Prostate gland (tissue), 2 donors: ENCODE measurements around the gene ENOPH1. TPM values are rescaled to one million over a fixed set of nuclear protein-coding genes. Genes with fewer than 3 reads are reported as not detected.

Experiments
- DNase-seq: peaks from one replicate; pipeline ENCODE4 v3.0.0-alpha.2; 2019; ENCODE audit warnings: low spot score
- H3K27ac ChIP-seq, 2 donors: fragments of 200-600 bp; sonication (generic); 2 replicates each; pipeline ENCODE4 v1.5.1; 2017 to 2019
- H3K27me3 ChIP-seq: fragments of 200-600 bp; sonication (generic); replicated peaks from 2 replicates; pipeline ENCODE4 v1.5.1; 2019; ENCODE audit not compliant: insufficient read depth
- H3K36me3 ChIP-seq, 2 donors: fragments of 200-600 bp; sonication (generic); 1 replicate in 1 of 2; 2 replicates in 1 of 2; pipeline versions ENCODE4 v1.5.1 to v1.8.1; 2017 to 2019
- H3K4me1 ChIP-seq: fragments of 200-600 bp; sonication (generic); replicated peaks from 2 replicates; pipeline ENCODE4 v1.5.1; 2019
- H3K4me3 ChIP-seq, 2 donors: fragments of 200-600 bp; sonication (generic); 2 replicates each; pipeline ENCODE4 v1.5.1; 2017 to 2019
- H3K9me3 ChIP-seq: fragments of 200-600 bp; sonication (generic); 2 replicates; pipeline ENCODE4 v1.5.1; 2017
- CTCF ChIP-seq, 4 experiments: fragments of 200-600 bp in 2 of 4; fragments of 450-650 bp in 2 of 4; sonication (generic) in 2 of 4; IDR thresholded peaks; 1 replicate in 3 of 4; 2 replicates in 1 of 4; pipeline ENCODE4 v1.5.1; 2016 to 2019; ENCODE audit warnings: antibody characterized with exemption in 4 of 4, mild to moderate bottlenecking in 2 of 4, moderate library complexity in 2 of 4
- POLR2A ChIP-seq: fragments of 450-650 bp; IDR thresholded peaks from one replicate; pipeline ENCODE4 v1.6.1; 2016; ENCODE audit warnings: antibody characterized with exemption, mild to moderate bottlenecking
- POLR2AphosphoS5 ChIP-seq: sonication (generic); formaldehyde crosslinking; IDR thresholded peaks from one replicate; pipeline ENCODE4 v1.6.1; 2017; ENCODE audit warnings: antibody characterized with exemption
- WGBS: methylation state at CpG from one replicate; pipeline ENCODE4 v1.1.5; 2018; 5-methylcytosine and 5-hydroxymethylcytosine counted together
- intact Hi-C: fragments of 100-400 bp; cut with DNase I; formaldehyde crosslinking; loops from one replicate; pipeline ENCODE4 v1.14.2; 2022
- total RNA-seq, 2 donors: library from RNA; depleted of rRNA; stranded (reverse); fragments of >200 nt; gene quantifications; one replicate each; pipeline ENCODE4 v1.1.0, GENCODE V29; 2016

ENOPH1 gene
- total RNA-seq, 2 donors from 2014 or later, result 28.7 to 38.1 TPM

- TF ChIP-seq POLR2A (no peak), CTCF (IDR thresholded peaks at IDR 0.05) (no peak), POLR2AphosphoS5 (no peak)
- intact Hi-C loops, result no loop called here
- no peaks in the 10 kb centered on the region for H3K27me3 ChIP-seq
- WGBS, result 51% methylated on average over 1 of the region's 1 CpG
- H3K4me3 ChIP-seq, result no peak overlapping the region
- H3K27ac ChIP-seq, result no peak overlapping the region
- H3K9me3 ChIP-seq, result no peaks in the 10 kb centered on the region
- H3K4me1 ChIP-seq, result no peaks in the 10 kb centered on the region
- H3K36me3 ChIP-seq, result no peaks in the 10 kb centered on the region
- no peak for DNase-seq
Measured at GRCh38 chr4:82447886-82448285, 17.5 kb downstream of the ENOPH1 start.

- DNase-seq, result no peak
- H3K9me3 ChIP-seq, result no peaks in the 10 kb centered on the region
- H3K27ac ChIP-seq, result peak overlapping the region in 1 of 2 donors; percentile 58
- intact Hi-C loops, result no loop called here
- no peaks in the 10 kb centered on the region for H3K36me3 ChIP-seq
- 57% methylated on average over 13 of the region's 13 CpGs for WGBS
- no peak overlapping the region for H3K4me3 ChIP-seq
- H3K27me3 ChIP-seq, result no peaks in the 10 kb centered on the region
- TF ChIP-seq POLR2A, result no peak
- no peak for TF ChIP-seq CTCF (IDR thresholded peaks at IDR 0.05)
- no peak for TF ChIP-seq POLR2AphosphoS5
- H3K4me1 ChIP-seq, result no peaks in the 10 kb centered on the region
Measured at GRCh38 chr4:82450966-82451755, 20.8 kb downstream of the ENOPH1 start.

- DNase-seq, result no peak
- no peak for TF ChIP-seq CTCF (IDR thresholded peaks at IDR 0.05)
- Histone ChIP-seq H3K27ac (peak overlapping the region in 1 of 2 donors; percentile 58), H3K4me1 (no peaks in the 10 kb centered on the region), H3K9me3 (no peaks in the 10 kb centered on the region), H3K36me3 (no peaks in the 10 kb centered on the region), H3K4me3 (no peak overlapping the region), H3K27me3 (no peaks in the 10 kb centered on the region)
- intact Hi-C loops, result no loop called here
- 96% methylated on average over 7 of the region's 7 CpGs for WGBS
Measured at GRCh38 chr4:82452026-82452425, 21.6 kb downstream of the ENOPH1 start.

- Histone ChIP-seq H3K9me3 (no peaks in the 10 kb centered on the region), H3K27ac (no peak overlapping the region), H3K27me3 (no peaks in the 10 kb centered on the region), H3K4me3 (no peak overlapping the region), H3K4me1 (no peaks in the 10 kb centered on the region), H3K36me3 (no peaks in the 10 kb centered on the region)
- TF ChIP-seq POLR2A (no peak), CTCF (IDR thresholded peaks at IDR 0.05) (no peak), POLR2AphosphoS5 (no peak)
- WGBS, result 91% methylated on average over 7 of the region's 7 CpGs
- DNase-seq, result no peak
- intact Hi-C loops, result no loop called here
Measured at GRCh38 chr4:82457266-82457665, 26.9 kb downstream of the ENOPH1 start.

- Histone ChIP-seq H3K27me3 (no peaks in the 10 kb centered on the region), H3K4me1 (no peaks in the 10 kb centered on the region), H3K4me3 (no peak overlapping the region), H3K27ac (no peak overlapping the region), H3K36me3 (no peaks in the 10 kb centered on the region), H3K9me3 (no peaks in the 10 kb centered on the region)
- WGBS, result 84% methylated on average over 2 of the region's 2 CpGs
- TF ChIP-seq POLR2AphosphoS5 (no peak), POLR2A (no peak), CTCF (IDR thresholded peaks at IDR 0.05) (no peak)
- intact Hi-C loops, result no loop called here
- DNase-seq, result no peak
Measured at GRCh38 chr4:82458729-82459128, 28.3 kb downstream of the ENOPH1 start.
